ENCODE results near the gene TMIGD1.

The TMIGD1 gene

DNA sequence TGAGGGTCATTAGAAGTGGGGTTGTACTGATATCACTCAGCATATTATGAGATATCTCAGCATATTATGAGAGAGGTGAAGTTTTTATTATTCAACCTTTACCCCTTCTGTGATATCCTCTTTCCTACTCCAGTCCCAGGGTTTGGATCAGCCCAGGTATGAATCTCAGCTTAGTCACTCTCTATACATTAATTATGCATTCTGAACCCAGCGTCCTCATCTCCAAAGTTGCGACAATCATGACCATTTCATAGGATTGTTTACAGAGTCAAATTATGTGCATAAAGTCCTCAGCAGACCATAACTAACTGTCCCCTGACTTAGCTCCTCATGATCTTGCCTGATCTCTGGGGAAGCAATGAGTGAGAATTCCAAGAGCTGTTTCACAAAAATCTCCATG lies 21.6 kb downstream of the TMIGD1 start:
- H3K27ac ChIP-seq (ENCODE audit: low read depth, low read length) = no peak overlapping the region

DNA sequence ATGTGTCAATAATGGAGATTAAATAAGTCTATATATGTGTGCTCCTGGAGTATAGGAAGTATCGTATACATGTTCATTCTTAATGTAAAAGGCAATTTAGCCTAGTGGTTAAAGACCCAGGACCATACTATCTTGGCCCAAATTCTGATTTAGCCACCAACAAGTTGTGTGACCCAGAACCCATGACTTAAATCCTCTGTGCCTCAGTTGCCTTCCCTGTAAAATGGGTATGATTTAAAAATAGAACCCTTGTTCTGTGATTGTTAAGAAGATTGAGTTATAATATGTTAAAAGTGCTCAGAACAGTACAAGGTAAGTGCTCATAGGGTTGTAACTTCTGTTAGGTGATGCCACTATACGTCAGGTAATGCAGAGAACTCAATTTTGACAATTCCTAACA lies 23.3 kb downstream of the TMIGD1 start:
- H3K4me2 ChIP-seq (ENCODE audit: low read length) = no peak overlapping the region
- no peak overlapping the region for H3K4me3 ChIP-seq (ENCODE audit: low read length)
- no peaks in the 10 kb centered on the region for H3K4me1 ChIP-seq (ENCODE audit: control insufficient read depth, low read length)
- no peaks in the 10 kb centered on the region for H3K36me3 ChIP-seq (ENCODE audit: control insufficient read depth, low read length)
- H4K20me1 ChIP-seq (ENCODE audit: control insufficient read depth, insufficient read depth, low read depth, low read length) = no peaks in the 10 kb centered on the region
- no peaks in the 10 kb centered on the region for H3F3A ChIP-seq (ENCODE audit: control insufficient read depth, insufficient read depth)
- H3K9me3 ChIP-seq (ENCODE audit: control insufficient read depth, insufficient read depth, low read length) = no peaks in the 10 kb centered on the region
- H3K9me2 ChIP-seq (replicated peaks; ENCODE audit: control insufficient read depth, low read length) = no peaks in the 10 kb centered on the region
- no peaks in the 10 kb centered on the region for H3K79me2 ChIP-seq (ENCODE audit: control insufficient read depth, low read length)
- TF ChIP-seq, protein P1, sequence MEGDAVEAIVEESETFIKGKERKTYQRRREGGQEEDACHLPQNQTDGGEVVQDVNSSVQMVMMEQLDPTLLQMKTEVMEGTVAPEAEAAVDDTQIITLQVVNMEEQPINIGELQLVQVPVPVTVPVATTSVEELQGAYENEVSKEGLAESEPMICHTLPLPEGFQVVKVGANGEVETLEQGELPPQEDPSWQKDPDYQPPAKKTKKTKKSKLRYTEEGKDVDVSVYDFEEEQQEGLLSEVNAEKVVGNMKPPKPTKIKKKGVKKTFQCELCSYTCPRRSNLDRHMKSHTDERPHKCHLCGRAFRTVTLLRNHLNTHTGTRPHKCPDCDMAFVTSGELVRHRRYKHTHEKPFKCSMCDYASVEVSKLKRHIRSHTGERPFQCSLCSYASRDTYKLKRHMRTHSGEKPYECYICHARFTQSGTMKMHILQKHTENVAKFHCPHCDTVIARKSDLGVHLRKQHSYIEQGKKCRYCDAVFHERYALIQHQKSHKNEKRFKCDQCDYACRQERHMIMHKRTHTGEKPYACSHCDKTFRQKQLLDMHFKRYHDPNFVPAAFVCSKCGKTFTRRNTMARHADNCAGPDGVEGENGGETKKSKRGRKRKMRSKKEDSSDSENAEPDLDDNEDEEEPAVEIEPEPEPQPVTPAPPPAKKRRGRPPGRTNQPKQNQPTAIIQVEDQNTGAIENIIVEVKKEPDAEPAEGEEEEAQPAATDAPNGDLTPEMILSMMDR (IDR thresholded peaks at IDR 0.05; ENCODE audit: low read depth, low read length, poor library complexity, severe bottlenecking) = no peak
- TF ChIP-seq EZH2phosphoT487 (IDR thresholded peaks at IDR 0.05; ENCODE audit: borderline replicate concordance, low read length) = no peak
- no peak overlapping the region for H3K27ac ChIP-seq (ENCODE audit: low read depth, low read length)
- peaks cover 16% of the 10 kb centered on the region for H3K27me3 ChIP-seq (ENCODE audit: control insufficient read depth, low read length)

More for the DNA sequence above, 21.6 kb downstream of the TMIGD1 start:
- no peak for TF ChIP-seq EZH2phosphoT487 (IDR thresholded peaks at IDR 0.05; ENCODE audit: borderline replicate concordance, low read length)
- TF ChIP-seq, protein P1 (IDR thresholded peaks at IDR 0.05; ENCODE audit: low read depth, low read length, poor library complexity, severe bottlenecking) = no peak
- Histone ChIP-seq H3K9me2 (replicated peaks; ENCODE audit: control insufficient read depth, low read length) (no peaks in the 10 kb centered on the region), H4K20me1 (ENCODE audit: control insufficient read depth, insufficient read depth, low read depth, low read length) (no peaks in the 10 kb centered on the region), H3K27me3 (ENCODE audit: control insufficient read depth, low read length) (peaks cover 12% of the 10 kb centered on the region), H3K9me3 (ENCODE audit: control insufficient read depth, insufficient read depth, low read length) (no peaks in the 10 kb centered on the region), H3K4me3 (ENCODE audit: low read length) (no peak overlapping the region), H3F3A (ENCODE audit: control insufficient read depth, insufficient read depth) (no peaks in the 10 kb centered on the region), H3K4me1 (ENCODE audit: control insufficient read depth, low read length) (no peaks in the 10 kb centered on the region), H3K36me3 (ENCODE audit: control insufficient read depth, low read length) (no peaks in the 10 kb centered on the region), H3K79me2 (ENCODE audit: control insufficient read depth, low read length) (no peaks in the 10 kb centered on the region), H3K4me2 (ENCODE audit: low read length) (no peak overlapping the region)

DNA sequence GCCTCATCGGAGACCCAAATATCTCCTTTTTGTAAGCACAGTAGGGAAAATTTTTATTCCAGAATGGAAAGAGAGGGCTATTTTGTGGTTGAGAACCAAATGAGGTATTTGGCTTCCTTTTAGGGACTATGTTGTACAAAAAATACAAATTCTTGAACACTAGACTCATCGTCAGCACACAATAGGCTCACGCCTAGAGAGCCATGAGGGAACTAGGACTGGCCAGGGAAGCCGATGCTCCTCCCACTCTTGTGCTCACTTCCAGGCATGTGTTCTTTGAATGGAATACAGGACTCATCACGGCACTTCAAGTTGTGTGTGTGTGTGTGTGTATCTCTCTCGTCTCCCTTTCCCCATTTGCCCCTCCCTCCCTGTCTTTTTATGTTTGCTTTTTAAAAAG lies 24.3 kb downstream of the TMIGD1 start:
- H3K4me2 ChIP-seq (ENCODE audit: low read length) = no peak overlapping the region
- H3K27me3 ChIP-seq (ENCODE audit: control insufficient read depth, low read length) = peaks cover 10% of the 10 kb centered on the region
- no peak for TF ChIP-seq EZH2phosphoT487 (IDR thresholded peaks at IDR 0.05; ENCODE audit: borderline replicate concordance, low read length)
- TF ChIP-seq, protein P1 (IDR thresholded peaks at IDR 0.05; ENCODE audit: low read depth, low read length, poor library complexity, severe bottlenecking) = no peak
- H3F3A ChIP-seq (ENCODE audit: control insufficient read depth, insufficient read depth) = no peaks in the 10 kb centered on the region
- no peaks in the 10 kb centered on the region for H3K9me2 ChIP-seq (replicated peaks; ENCODE audit: control insufficient read depth, low read length)
- no peaks in the 10 kb centered on the region for H3K36me3 ChIP-seq (ENCODE audit: control insufficient read depth, low read length)
- H3K27ac ChIP-seq (ENCODE audit: low read depth, low read length) = no peak overlapping the region
- no peaks in the 10 kb centered on the region for H4K20me1 ChIP-seq (ENCODE audit: control insufficient read depth, insufficient read depth, low read depth, low read length)
- no peak overlapping the region for H3K4me3 ChIP-seq (ENCODE audit: low read length)
- no peaks in the 10 kb centered on the region for H3K4me1 ChIP-seq (ENCODE audit: control insufficient read depth, low read length)
- no peaks in the 10 kb centered on the region for H3K79me2 ChIP-seq (ENCODE audit: control insufficient read depth, low read length)
- H3K9me3 ChIP-seq (ENCODE audit: control insufficient read depth, insufficient read depth, low read length) = no peaks in the 10 kb centered on the region

DNA sequence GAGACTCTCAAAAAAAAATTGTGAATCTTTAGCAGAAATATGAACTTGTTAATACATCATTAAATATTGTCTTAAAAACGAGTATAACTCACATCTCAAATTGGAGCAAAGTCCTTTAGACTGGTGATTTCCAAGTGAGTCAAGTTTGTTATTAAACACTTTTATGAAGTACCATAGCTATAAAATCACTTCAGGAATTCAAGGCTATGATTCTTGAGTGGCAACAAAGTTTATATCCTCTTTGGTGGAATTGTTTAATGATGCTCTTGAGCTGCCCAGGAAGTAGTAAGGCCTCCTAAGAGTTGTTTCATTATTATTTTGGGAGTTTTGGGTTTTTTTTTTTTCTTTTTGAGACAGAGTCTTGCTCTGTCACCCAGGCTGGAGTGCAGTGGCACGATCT lies 25.5 kb downstream of the TMIGD1 start:
- H3K9me2 ChIP-seq (replicated peaks; ENCODE audit: control insufficient read depth, low read length) = no peaks in the 10 kb centered on the region
- TF ChIP-seq, protein P1 (IDR thresholded peaks at IDR 0.05; ENCODE audit: low read depth, low read length, poor library complexity, severe bottlenecking) = no peak
- no peak for TF ChIP-seq EZH2phosphoT487 (IDR thresholded peaks at IDR 0.05; ENCODE audit: borderline replicate concordance, low read length)
- H3K9me3 ChIP-seq (ENCODE audit: control insufficient read depth, insufficient read depth, low read length) = no peaks in the 10 kb centered on the region
- no peaks in the 10 kb centered on the region for H3K4me1 ChIP-seq (ENCODE audit: control insufficient read depth, low read length)
- H3K79me2 ChIP-seq (ENCODE audit: control insufficient read depth, low read length) = no peaks in the 10 kb centered on the region
- H3K36me3 ChIP-seq (ENCODE audit: control insufficient read depth, low read length) = no peaks in the 10 kb centered on the region
- H4K20me1 ChIP-seq (ENCODE audit: control insufficient read depth, insufficient read depth, low read depth, low read length) = no peaks in the 10 kb centered on the region
- peaks cover 10% of the 10 kb centered on the region for H3K27me3 ChIP-seq (ENCODE audit: control insufficient read depth, low read length)
- H3K27ac ChIP-seq (ENCODE audit: low read depth, low read length) = no peak overlapping the region
- H3K4me3 ChIP-seq (ENCODE audit: low read length) = no peak overlapping the region
- no peaks in the 10 kb centered on the region for H3F3A ChIP-seq (ENCODE audit: control insufficient read depth, insufficient read depth)
- no peak overlapping the region for H3K4me2 ChIP-seq (ENCODE audit: low read length)
